ENCODE data around the gene FHIT.

- TF ChIP-seq EZH2 (IDR thresholded peaks at IDR 0.05; ENCODE audit: insufficient read depth, poor library complexity, severe bottlenecking) (no peak), EZH2phosphoT487 (IDR thresholded peaks at IDR 0.05; ENCODE audit: insufficient read depth, low read depth) (no peak)
Observed at GRCh38 chr3:60970850-60971249, 280.4 kb downstream of the FHIT start.

All from GM23248 (cell line).